T-helper 1 cell treated with Interleukin-12 subunit alpha and Interleukin-12 subunit beta and Interleukin-4 antibody, amounts not matched to agents 30 μg/mL and 1 μg/mL, for 36 hours (primary cell): ENCODE results near the gene VEZT.

ENCODE experiments used
- H3K27ac Mint-ChIP-seq: one replicate; pipeline ENCODE4 v1.8.0; 2021; ENCODE audit warnings: mild to moderate bottlenecking, mixed read lengths
- H3K27me3 Mint-ChIP-seq: one replicate; pipeline ENCODE4 v1.8.0; 2021; ENCODE audit warnings: low read depth, mixed read lengths
- H3K36me3 Mint-ChIP-seq: one replicate; pipeline ENCODE4 v1.8.0; 2021; ENCODE audit warnings: low read depth, mixed read lengths
- H3K4me1 Mint-ChIP-seq: one replicate; pipeline ENCODE4 v1.8.0; 2021; ENCODE audit warnings: low read depth, mixed read lengths
- H3K4me3 Mint-ChIP-seq: one replicate; pipeline ENCODE4 v1.8.0; 2021; ENCODE audit warnings: mild to moderate bottlenecking, moderate library complexity, mixed read lengths
- H3K9me3 Mint-ChIP-seq: one replicate; pipeline ENCODE4 v1.8.0; 2021; ENCODE audit warnings: mixed read lengths

Gene VEZT

DNA sequence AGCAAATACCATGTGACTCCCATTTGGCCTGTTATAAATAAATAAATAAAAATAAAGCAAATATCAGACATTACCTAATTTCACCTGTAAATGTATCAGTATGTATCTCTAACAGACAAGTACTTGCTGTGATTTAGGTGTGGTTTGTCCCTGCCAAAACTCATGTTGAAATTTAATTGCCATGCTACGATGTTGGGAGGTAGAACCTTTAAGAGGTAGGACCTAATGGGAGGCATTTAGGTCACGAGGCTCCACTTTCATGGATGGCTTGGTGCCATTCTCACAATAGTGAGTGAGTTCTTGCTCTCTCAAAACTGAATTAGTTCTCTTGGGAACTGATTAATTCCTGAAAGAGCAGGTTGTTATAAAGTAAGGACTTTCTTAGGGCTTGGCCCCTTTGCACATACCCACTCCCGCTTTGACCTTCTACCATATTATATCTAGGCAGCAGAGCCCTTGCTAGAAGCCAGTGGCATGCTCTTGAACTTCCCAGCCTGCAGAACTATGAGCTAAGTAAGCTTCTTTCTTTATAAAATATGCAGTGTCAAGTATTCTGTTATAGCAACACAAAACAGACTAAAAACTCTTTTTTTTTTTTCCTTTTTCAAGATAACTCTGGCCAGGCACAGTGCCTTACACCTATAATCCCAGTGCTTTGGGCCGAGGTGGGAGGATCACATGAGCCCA lies 26.0 kb downstream of the VEZT start:
- Mint-ChIP-seq H3K9me3 (no peaks in the 10 kb centered on the region), H3K27me3 (no peaks in the 10 kb centered on the region), H3K27ac (no peak overlapping the region), H3K4me1 (peaks cover 25% of the 10 kb centered on the region), H3K4me3 (no peak overlapping the region), H3K36me3 (no peaks in the 10 kb centered on the region)

DNA sequence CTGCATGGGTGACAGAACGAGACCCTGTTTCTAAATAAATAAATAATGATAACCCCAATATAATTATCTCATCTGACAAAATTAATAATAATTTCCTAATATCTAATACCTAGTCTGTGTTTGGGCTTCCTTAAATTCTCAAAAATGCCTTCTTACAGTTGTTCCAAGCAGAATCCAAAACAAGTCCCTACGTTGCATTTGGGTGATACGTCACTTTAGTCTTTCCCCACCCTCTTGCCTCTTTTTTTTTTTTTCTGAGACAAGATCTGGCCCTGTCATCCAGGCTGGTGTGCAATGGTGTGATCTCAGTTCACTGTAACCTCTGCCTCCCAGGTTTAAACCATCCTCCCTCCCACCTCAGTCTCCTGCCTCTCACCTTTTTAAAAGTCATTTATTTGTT lies 26.7 kb downstream of the VEZT start:
- Mint-ChIP-seq H3K4me3 (no peak overlapping the region), H3K27ac (no peak overlapping the region), H3K9me3 (no peaks in the 10 kb centered on the region), H3K36me3 (no peaks in the 10 kb centered on the region), H3K27me3 (no peaks in the 10 kb centered on the region), H3K4me1 (peaks cover 25% of the 10 kb centered on the region)

DNA sequence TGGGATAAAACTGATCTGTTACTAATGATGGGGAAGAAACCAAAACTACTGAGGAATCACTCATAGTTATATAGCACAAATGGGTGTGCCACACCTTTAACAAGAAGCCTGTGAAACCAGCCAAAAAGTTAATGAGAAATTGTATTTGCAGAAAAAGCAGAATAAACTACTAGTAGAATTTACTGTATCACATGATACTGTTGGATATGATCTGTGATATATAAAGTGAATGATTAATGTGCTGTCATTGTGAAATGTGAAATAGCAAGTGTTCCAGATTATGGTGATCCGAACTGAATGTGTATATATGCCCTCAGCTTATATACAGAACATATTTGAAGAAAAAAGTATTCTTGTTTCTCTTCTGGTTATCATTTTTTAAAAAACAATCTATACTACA lies 30.5 kb downstream of the VEZT start:
- Mint-ChIP-seq H3K27ac (no peak overlapping the region), H3K27me3 (no peaks in the 10 kb centered on the region), H3K4me3 (no peak overlapping the region), H3K4me1 (peaks cover 18% of the 10 kb centered on the region), H3K9me3 (no peaks in the 10 kb centered on the region), H3K36me3 (peaks cover under 1% of the 10 kb centered on the region)

DNA sequence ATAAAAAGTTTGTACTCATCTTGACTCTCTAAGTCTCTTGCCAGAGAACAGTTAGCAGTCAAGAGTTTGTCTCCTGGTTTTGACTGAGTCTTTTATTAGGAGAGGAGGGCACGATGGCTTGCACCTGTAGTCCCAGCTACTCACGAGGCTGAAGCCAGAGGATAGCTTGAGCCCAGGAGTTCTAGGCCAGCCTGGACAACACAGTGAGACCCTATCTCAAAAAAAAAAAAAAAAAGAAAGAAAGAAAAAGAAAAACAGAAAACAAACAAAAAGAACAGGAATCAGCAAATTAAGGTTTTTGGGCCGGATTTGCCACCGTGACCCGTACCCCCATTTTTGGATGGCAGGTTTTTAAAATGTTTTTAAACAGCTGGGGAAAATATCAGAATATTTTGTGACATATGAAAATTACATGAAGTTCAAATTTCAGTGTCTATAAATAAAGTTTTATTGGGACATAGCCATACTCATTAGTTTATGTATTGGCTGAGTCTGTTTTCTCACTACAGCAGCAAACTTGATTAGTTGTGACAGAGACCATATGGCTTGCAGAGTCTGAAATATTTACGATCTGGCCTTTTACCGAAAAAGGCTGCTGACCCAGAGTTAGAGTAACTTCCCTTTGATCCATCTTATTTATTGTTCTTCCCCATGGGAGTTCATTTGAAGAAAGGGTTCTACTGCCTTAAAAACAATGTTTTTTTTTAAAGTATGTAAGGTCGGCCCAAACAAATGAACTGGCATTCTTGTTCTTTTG lies 31.2 kb downstream of the VEZT start:
- Mint-ChIP-seq H3K9me3 (no peaks in the 10 kb centered on the region), H3K36me3 (peaks cover 4% of the 10 kb centered on the region), H3K4me1 (peaks cover 18% of the 10 kb centered on the region), H3K27me3 (no peaks in the 10 kb centered on the region), H3K4me3 (no peak overlapping the region), H3K27ac (no peak overlapping the region)

DNA sequence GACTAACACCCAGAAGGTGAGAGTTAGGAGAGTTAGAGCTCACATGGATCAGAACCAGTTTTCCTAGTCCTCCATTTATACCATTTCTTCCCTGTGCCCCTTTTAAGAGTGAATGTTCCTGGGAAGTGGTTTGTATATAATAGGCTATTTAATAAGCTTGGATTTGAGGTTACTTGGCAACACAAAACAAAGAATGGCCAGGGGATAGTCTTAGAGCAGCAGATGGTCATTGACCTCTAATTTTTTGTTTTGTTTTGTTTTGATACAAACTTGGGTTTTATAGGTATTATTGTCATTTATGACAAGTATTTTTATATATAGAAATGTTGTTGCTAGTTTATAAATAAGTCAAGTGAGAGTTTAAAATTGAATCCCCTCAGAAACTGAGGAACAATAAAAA lies 35.8 kb downstream of the VEZT start:
- Mint-ChIP-seq H3K4me3 (no peak overlapping the region), H3K36me3 (peaks cover 20% of the 10 kb centered on the region), H3K9me3 (no peaks in the 10 kb centered on the region), H3K4me1 (no peaks in the 10 kb centered on the region), H3K27me3 (no peaks in the 10 kb centered on the region), H3K27ac (no peak overlapping the region)

DNA sequence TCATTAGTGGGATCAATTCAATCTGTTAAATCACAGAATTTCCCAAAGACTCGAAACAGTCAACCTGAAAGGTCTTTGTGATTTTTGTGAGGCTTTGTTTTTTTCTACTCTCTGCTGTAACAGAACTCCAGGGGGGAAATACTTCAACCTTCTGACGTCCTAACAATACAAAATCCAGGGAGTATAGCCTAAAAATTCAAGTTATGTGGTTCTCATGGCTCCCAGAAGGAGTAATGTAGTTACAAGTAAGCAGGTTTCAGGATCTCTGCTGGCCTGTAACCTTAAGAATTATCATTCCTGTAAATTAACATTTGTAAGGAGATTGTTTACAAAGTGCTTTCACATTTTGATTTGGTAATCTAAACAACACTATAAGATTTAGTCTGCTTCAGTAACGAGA lies 39.9 kb downstream of the VEZT start:
- Mint-ChIP-seq H3K4me3 (no peak overlapping the region), H3K27ac (no peak overlapping the region), H3K4me1 (no peaks in the 10 kb centered on the region), H3K9me3 (no peaks in the 10 kb centered on the region), H3K36me3 (peaks cover 22% of the 10 kb centered on the region), H3K27me3 (no peaks in the 10 kb centered on the region)

DNA sequence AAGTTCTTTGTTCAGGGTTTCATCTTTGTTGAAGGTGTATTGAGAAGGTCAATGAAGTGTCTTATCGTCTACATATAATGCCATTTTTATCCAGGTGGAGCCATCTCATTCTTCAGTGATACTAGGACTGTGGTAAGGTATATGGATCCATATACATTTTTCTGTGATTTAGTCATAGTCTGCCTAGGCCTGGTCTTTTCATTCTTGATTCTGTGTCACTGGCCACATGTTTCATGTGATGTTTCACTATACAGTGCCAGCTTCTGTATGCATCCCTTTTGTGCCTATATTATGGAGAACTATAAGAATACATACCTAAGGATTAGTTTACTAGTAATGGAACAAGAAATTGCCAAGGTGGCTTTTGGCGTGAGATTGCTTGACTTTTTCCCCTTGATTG lies 40.5 kb downstream of the VEZT start:
- no peak overlapping the region for H3K4me3 Mint-ChIP-seq
- peaks cover 21% of the 10 kb centered on the region for H3K36me3 Mint-ChIP-seq
- H3K9me3 Mint-ChIP-seq = no peaks in the 10 kb centered on the region
- no peaks in the 10 kb centered on the region for H3K27me3 Mint-ChIP-seq
- H3K27ac Mint-ChIP-seq = no peak overlapping the region
- H3K4me1 Mint-ChIP-seq = no peaks in the 10 kb centered on the region

DNA sequence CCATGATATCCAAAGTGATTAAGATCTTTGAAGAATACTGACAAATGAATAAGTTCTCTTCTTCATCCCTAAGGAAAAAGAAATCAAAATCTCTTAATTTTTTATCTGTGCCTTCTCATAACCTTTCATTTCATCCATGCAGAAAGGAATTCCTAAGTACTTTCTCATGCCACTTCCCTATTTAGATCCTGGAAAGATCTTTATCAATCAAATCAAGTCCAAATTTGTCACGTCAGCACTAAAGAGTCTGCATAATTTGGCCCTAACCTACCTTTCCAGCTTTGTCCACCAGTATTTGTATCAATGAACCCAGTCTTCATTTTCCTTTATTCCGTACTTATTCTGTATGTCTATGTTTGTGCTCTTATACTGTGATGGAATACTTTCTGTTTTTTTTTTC lies 41.2 kb downstream of the VEZT start:
- Mint-ChIP-seq H3K4me1 (no peaks in the 10 kb centered on the region), H3K36me3 (peaks cover 19% of the 10 kb centered on the region)

DNA sequence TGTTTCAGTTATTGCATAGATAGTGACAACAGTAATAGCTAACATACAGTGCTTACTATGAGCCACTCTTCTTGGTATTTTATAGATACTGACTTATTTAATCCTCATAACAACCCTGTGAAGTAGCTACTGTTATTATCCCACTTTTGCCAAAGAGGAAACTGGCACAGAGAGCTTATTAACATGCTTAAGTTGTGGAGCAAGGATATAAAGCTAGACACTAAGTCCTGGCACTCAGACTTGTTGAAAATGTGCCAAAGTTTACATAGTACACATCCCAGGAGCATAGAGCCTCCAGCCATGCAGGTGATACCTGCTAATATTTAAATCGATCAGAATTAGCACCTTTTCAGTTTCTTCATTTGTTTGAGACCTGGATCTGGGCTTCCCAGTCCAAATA lies 41.8 kb downstream of the VEZT start:
- Mint-ChIP-seq H3K4me3 (no peak overlapping the region), H3K36me3 (peaks cover 21% of the 10 kb centered on the region), H3K27ac (no peak overlapping the region), H3K4me1 (no peaks in the 10 kb centered on the region), H3K9me3 (no peaks in the 10 kb centered on the region), H3K27me3 (no peaks in the 10 kb centered on the region)

More for the DNA sequence above, 41.2 kb downstream of the VEZT start:
- no peak overlapping the region for H3K4me3 Mint-ChIP-seq
- no peaks in the 10 kb centered on the region for H3K27me3 Mint-ChIP-seq
- no peak overlapping the region for H3K27ac Mint-ChIP-seq
- H3K9me3 Mint-ChIP-seq = no peaks in the 10 kb centered on the region

DNA sequence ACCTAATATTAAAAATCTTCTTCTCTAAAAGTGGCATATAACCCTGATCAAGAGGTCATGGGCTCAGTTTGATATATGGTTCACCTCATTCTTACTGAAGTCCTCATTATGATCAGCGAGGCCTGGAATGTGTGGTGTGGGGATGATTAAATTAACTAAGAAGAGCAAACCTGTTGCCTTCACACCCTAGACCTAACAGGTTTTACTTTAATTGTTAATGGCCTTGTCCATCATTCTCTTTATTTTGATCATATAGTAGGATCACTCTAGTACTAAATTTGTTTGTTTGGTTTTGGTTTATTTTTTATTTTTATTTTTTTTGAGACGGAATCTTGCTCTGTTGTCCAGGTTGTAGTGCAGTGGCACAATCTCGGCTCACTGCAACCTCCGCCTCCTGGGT lies 43.5 kb downstream of the VEZT start:
- Mint-ChIP-seq H3K9me3 (no peaks in the 10 kb centered on the region), H3K27ac (no peak overlapping the region), H3K36me3 (peaks cover 12% of the 10 kb centered on the region), H3K27me3 (no peaks in the 10 kb centered on the region), H3K4me1 (no peaks in the 10 kb centered on the region), H3K4me3 (no peak overlapping the region)

DNA sequence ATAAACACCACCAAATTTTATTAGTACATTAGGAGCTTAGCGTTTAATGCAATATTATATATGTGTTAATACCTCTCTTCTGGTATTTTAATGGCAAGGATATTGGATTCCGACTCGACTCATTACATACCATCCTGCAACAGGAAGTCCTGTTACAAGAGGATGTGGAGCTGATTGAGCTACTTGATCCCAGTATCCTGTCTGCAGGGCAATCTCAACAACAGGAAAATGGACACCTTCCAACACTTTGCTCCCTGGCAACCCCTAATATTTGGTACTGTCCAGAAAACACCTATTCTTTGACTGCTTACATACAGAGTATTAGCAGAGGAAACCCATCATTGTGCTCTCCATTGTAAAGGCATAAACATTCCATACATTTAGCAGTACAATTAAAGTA lies 45.2 kb downstream of the VEZT start:
- H3K9me3 Mint-ChIP-seq = no peaks in the 10 kb centered on the region
- H3K4me1 Mint-ChIP-seq = no peaks in the 10 kb centered on the region
- H3K27ac Mint-ChIP-seq = no peak overlapping the region
- H3K4me3 Mint-ChIP-seq = no peak overlapping the region
- peaks cover 12% of the 10 kb centered on the region for H3K36me3 Mint-ChIP-seq
- H3K27me3 Mint-ChIP-seq = no peaks in the 10 kb centered on the region

DNA sequence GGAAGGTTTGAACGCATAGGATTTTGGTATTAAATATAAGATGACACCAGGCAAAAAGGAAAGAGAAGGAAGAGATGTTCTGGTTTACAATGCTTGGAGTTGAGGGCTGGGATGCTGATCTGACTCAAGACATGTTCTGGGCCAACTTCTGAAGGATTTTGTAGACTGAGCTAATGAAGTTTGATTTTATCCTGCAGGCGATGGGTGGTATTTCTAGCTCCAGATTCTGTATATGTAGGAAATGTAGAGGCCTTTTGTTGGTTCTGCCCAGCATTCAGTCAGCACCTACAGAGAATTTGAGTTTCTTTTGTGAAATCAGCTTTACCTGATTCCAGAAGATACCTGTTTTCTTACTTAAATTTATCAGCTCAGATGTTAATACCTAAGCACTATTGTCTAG lies 48.2 kb downstream of the VEZT start:
- H3K27me3 Mint-ChIP-seq = no peaks in the 10 kb centered on the region
- H3K27ac Mint-ChIP-seq = no peak overlapping the region
- H3K36me3 Mint-ChIP-seq = peaks cover 9% of the 10 kb centered on the region
- H3K4me3 Mint-ChIP-seq = no peak overlapping the region
- H3K9me3 Mint-ChIP-seq = no peaks in the 10 kb centered on the region
- no peaks in the 10 kb centered on the region for H3K4me1 Mint-ChIP-seq

DNA sequence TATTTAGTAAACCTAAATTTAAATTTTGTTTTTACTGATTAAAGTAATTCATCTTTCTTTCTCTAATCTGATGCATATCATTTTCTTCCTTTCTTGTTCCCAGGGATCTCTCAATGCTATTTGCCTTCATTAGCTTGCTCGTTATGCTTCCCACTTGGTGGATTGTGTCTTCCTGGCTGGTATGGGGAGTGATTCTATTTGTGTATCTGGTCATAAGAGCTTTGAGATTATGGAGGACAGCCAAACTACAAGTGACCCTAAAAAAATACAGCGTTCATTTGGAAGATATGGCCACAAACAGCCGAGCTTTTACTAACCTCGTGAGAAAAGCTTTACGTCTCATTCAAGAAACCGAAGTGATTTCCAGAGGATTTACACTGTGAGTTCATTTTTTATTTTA lies 48.6 kb downstream of the VEZT start:
- no peaks in the 10 kb centered on the region for H3K9me3 Mint-ChIP-seq
- H3K27ac Mint-ChIP-seq = no peak overlapping the region
- no peaks in the 10 kb centered on the region for H3K4me1 Mint-ChIP-seq
- peaks cover 9% of the 10 kb centered on the region for H3K36me3 Mint-ChIP-seq
- no peak overlapping the region for H3K4me3 Mint-ChIP-seq
- H3K27me3 Mint-ChIP-seq = no peaks in the 10 kb centered on the region

DNA sequence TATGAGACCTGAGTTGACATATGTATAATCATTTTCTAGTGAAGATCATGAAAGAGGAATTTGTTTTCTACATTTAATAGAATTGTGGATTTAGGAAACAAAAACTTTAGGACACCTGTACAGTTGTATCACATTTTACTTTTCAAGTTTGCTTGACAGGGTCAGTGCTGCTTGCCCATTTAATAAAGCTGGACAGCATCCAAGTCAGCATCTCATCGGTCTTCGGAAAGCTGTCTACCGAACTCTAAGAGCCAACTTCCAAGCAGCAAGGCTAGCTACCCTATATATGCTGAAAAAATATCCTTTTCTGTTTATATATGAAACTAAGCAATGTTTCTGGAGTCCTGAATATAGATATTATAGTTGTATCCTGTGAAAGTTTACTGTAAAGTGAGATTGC lies 52.3 kb downstream of the VEZT start:
- no peaks in the 10 kb centered on the region for H3K9me3 Mint-ChIP-seq
- H3K4me3 Mint-ChIP-seq = no peak overlapping the region
- H3K4me1 Mint-ChIP-seq = no peaks in the 10 kb centered on the region
- peaks cover 13% of the 10 kb centered on the region for H3K36me3 Mint-ChIP-seq
- no peaks in the 10 kb centered on the region for H3K27me3 Mint-ChIP-seq
- no peak overlapping the region for H3K27ac Mint-ChIP-seq

DNA sequence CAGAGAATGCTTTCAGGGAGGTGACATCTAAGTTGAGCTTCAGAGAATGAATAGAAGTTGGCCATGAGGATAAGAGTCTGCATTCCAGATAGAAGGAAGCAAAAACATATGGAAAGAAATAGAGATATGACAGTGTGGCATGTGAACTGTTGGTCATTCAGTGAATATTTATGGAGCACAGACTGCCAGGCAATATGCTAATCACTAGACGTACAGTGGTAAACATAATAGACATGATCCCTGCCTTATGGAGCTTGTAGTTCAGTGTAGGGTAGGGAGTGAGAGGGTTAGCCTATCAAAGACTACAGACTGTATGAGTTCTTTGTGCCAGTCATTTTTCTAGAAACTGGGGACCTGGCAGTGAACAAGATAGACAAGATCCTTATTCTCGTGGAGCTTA lies 53.9 kb downstream of the VEZT start:
- Mint-ChIP-seq H3K36me3 (peaks cover 11% of the 10 kb centered on the region), H3K27me3 (no peaks in the 10 kb centered on the region), H3K27ac (no peak overlapping the region), H3K4me3 (no peak overlapping the region), H3K9me3 (no peaks in the 10 kb centered on the region), H3K4me1 (no peaks in the 10 kb centered on the region)
